MM.1S (cell line): ENCODE results near the gene AKAP9.

ENCODE experiments used
- DNase-seq: peaks from one replicate; pipeline ENCODE4 v3.0.0-alpha.2; 2015
- H2AFZ ChIP-seq: fragments of 300-600 bp; sonication (generic); 2 replicates; pipeline ENCODE4 v1.6.0; 2016; ENCODE audit warnings: antibody characterized with exemption, low read length
- H3F3A ChIP-seq: fragments of 300-600 bp; sonication (generic); 2 replicates; pipeline ENCODE4 v1.6.1; 2016; ENCODE audit warnings: mild to moderate bottlenecking, antibody characterized with exemption, low read length, moderate library complexity, mixed read lengths; ENCODE audit not compliant: insufficient read depth
- H3K27ac ChIP-seq: fragments of 300-600 bp; sonication (generic); 2 replicates; pipeline ENCODE4 v1.5.1; 2016; ENCODE audit warnings: mild to moderate bottlenecking, low read length
- H3K27me3 ChIP-seq: fragments of 300-600 bp; sonication (generic); replicated peaks from 2 replicates; pipeline ENCODE4 v1.6.0; 2016; ENCODE audit warnings: low read length; ENCODE audit not compliant: insufficient read depth
- H3K36me3 ChIP-seq: fragments of 300-600 bp; sonication (generic); replicated peaks from 2 replicates; pipeline ENCODE4 v1.6.1; 2016; ENCODE audit warnings: mild to moderate bottlenecking, low read length, mixed read lengths; ENCODE audit not compliant: insufficient read depth
- H3K4me1 ChIP-seq: fragments of 300-600 bp; sonication (generic); 2 replicates; pipeline ENCODE4 v1.6.1; 2016; ENCODE audit warnings: low read length, mixed read lengths
- H3K4me2 ChIP-seq: fragments of 300-600 bp; sonication (generic); 2 replicates; pipeline ENCODE4 v1.6.0; 2016; ENCODE audit warnings: low read depth, low read length
- H3K4me3 ChIP-seq: fragments of 300-600 bp; sonication (generic); 2 replicates; pipeline ENCODE4 v1.5.1; 2016; ENCODE audit warnings: low read length, mixed read lengths
- H3K79me2 ChIP-seq: fragments of 300-600 bp; sonication (generic); 2 replicates; pipeline ENCODE4 v1.6.1; 2016; ENCODE audit warnings: mixed run types, low read length, mixed read lengths
- H3K9ac ChIP-seq: fragments of 300-600 bp; sonication (generic); 2 replicates; pipeline ENCODE4 v1.6.1; 2016; ENCODE audit warnings: low read length, mixed read lengths
- H3K9me2 ChIP-seq: fragments of 300-600 bp; sonication (generic); replicated peaks from 2 replicates; pipeline ENCODE4 v1.6.1; 2016; ENCODE audit warnings: mild to moderate bottlenecking, low read length, mixed read lengths; ENCODE audit not compliant: insufficient read depth
- H3K9me3 ChIP-seq: fragments of 300-600 bp; sonication (generic); replicated peaks from 2 replicates; pipeline ENCODE4 v1.6.1; 2016; ENCODE audit warnings: mild to moderate bottlenecking, low read length, mixed read lengths; ENCODE audit not compliant: insufficient read depth
- H4K20me1 ChIP-seq: fragments of 300-600 bp; sonication (generic); 2 replicates; pipeline ENCODE4 v1.6.1; 2016; ENCODE audit warnings: mild to moderate bottlenecking, low read length, moderate library complexity, mixed read lengths; ENCODE audit not compliant: insufficient read depth
- EZH2 ChIP-seq: fragments of 300-600 bp; sonication (generic); optimal IDR thresholded peaks from 2 replicates; pipeline ENCODE3; 2017; ENCODE audit warnings: low read depth, mild to moderate bottlenecking, antibody characterized with exemption, low read length, mixed read lengths
- EZH2phosphoT487 ChIP-seq: fragments of 300-600 bp; sonication (generic); IDR thresholded peaks from 2 replicates; pipeline ENCODE4 v1.6.1; 2018; ENCODE audit warnings: antibody characterized with exemption, low read length
- TF ChIP-seq, protein P1 (sequence below): fragments of 300-600 bp; sonication (generic); IDR thresholded peaks from 2 replicates; pipeline ENCODE4 v1.5.1; 2016; ENCODE audit warnings: antibody characterized with exemption, low read length, mixed read lengths

AKAP9 gene

DNA sequence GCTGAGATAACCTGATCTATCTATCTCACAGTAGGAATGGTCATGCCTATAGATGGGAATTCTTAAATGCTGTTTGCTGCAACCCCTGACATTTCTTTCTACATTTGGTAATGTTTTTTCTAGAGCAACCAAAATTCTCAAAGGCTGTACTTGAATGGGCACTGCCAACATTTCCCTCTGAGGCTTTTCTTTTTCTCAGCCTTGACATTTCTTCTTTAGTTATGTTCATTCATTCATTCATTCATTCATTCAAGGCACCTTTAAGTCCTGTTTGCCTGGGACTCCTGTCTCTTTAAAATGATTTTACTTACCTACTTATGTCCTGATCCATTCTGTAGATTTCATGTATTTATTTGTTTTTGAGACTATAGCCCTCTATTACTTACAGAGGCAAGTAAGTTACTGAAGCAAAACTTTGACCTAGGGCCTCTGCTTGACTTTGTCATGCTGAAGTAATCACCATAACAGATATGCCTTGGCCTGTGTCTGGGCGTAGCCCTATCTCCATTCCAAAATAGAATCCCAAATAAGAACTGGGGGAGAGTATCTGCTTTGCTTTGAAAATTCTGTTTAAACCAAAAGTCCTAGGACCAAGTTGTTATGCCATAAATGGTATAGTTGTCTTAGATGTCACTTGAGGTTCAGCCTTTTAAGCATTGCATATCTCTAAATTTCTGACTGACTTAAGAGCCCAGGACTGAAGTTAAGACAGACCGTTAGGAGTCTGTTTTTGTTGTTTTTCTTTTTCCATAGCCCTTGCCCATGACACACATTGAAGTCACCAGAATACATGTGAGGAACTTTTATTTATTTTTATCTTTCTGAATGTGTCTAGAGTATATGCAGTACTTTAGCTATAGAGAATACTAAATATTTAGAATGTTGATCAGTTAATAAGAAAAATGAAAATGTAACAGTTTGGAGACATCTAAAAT, 59.2 kb downstream of the AKAP9 start:
- no peak overlapping the region for H2AFZ ChIP-seq
- TF ChIP-seq, protein P1, sequence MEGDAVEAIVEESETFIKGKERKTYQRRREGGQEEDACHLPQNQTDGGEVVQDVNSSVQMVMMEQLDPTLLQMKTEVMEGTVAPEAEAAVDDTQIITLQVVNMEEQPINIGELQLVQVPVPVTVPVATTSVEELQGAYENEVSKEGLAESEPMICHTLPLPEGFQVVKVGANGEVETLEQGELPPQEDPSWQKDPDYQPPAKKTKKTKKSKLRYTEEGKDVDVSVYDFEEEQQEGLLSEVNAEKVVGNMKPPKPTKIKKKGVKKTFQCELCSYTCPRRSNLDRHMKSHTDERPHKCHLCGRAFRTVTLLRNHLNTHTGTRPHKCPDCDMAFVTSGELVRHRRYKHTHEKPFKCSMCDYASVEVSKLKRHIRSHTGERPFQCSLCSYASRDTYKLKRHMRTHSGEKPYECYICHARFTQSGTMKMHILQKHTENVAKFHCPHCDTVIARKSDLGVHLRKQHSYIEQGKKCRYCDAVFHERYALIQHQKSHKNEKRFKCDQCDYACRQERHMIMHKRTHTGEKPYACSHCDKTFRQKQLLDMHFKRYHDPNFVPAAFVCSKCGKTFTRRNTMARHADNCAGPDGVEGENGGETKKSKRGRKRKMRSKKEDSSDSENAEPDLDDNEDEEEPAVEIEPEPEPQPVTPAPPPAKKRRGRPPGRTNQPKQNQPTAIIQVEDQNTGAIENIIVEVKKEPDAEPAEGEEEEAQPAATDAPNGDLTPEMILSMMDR = no peak
- TF ChIP-seq EZH2phosphoT487 (no peak), EZH2 (no peak)
- no peak overlapping the region for H3K9ac ChIP-seq
- H3K27me3 ChIP-seq = no peaks in the 10 kb centered on the region
- H3K4me2 ChIP-seq = no peak overlapping the region
- no peak for DNase-seq
- no peaks in the 10 kb centered on the region; the same call in 1 of the 2 replicates for H3K9me3 ChIP-seq
- H3K4me3 ChIP-seq = no peak overlapping the region
- H3K9me2 ChIP-seq = no peaks in the 10 kb centered on the region
- no peaks in the 10 kb centered on the region for H3K79me2 ChIP-seq
- peaks cover 9% of the 10 kb centered on the region for H3F3A ChIP-seq
- no peaks in the 10 kb centered on the region; the same call in 1 of the 2 replicates for H3K36me3 ChIP-seq
- H4K20me1 ChIP-seq = no peaks in the 10 kb centered on the region
- H3K27ac ChIP-seq = no peak overlapping the region
- peaks cover 31% of the 10 kb centered on the region for H3K4me1 ChIP-seq

DNA sequence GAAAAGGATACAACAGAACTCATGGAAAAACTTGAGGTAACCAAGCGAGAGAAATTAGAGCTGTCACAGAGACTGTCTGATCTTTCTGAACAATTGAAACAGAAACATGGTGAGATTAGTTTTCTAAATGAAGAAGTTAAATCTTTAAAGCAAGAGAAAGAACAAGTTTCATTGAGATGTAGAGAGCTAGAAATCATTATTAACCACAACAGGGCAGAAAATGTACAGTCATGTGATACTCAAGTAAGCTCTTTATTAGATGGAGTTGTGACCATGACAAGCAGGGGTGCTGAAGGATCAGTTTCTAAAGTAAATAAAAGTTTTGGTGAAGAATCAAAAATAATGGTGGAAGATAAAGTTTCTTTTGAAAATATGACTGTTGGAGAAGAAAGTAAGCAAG, 62.1 kb downstream of the AKAP9 start:
- Histone ChIP-seq H3K4me2 (0 out of 2 replicates have a peak overlapping the region, but pooled peaks have one; percentile 3), H3K9me2 (no peaks in the 10 kb centered on the region), H3K27me3 (no peaks in the 10 kb centered on the region), H3K79me2 (no peaks in the 10 kb centered on the region), H3F3A (no peaks in the 10 kb centered on the region; the same call in 1 of the 2 replicates), H3K4me3 (no peak overlapping the region), H3K36me3 (no peaks in the 10 kb centered on the region; the same call in 1 of the 2 replicates), H3K9me3 (no peaks in the 10 kb centered on the region), H3K27ac (no peak overlapping the region), H4K20me1 (no peaks in the 10 kb centered on the region), H3K4me1 (peaks cover 18% of the 10 kb centered on the region), H2AFZ (no peak overlapping the region), H3K9ac (no peak overlapping the region)
- TF ChIP-seq EZH2phosphoT487 (no peak), EZH2 (no peak)
- DNase-seq = peak; percentile 57

DNA sequence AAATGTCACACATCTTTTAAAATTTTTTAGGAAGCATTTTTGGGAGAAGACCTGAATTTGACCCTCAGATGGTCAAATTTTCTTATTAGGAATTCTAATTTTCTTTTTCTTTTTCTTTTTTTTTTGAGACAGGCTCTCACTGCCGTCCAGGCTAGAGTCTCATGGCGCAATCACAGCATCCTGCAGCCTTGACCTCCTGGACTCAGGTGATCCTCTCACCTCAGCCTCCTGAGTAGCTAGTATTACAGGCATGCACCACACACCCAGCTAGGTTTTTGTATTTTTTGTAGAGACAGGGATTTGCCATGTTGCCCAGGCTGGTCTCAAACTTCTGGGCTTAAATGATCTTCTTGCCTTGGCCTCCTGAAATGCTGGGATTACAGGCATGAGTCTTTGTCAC, 65.4 kb downstream of the AKAP9 start:
- peaks cover 18% of the 10 kb centered on the region for H3K4me1 ChIP-seq
- H3K9ac ChIP-seq = no peak overlapping the region
- H3K36me3 ChIP-seq = no peaks in the 10 kb centered on the region; the same call in 1 of the 2 replicates
- H3K4me3 ChIP-seq = no peak overlapping the region
- H2AFZ ChIP-seq = no peak overlapping the region
- no peaks in the 10 kb centered on the region for H3K9me3 ChIP-seq
- H3K9me2 ChIP-seq = no peaks in the 10 kb centered on the region
- H3K4me2 ChIP-seq = no peak overlapping the region
- TF ChIP-seq EZH2 (no peak), EZH2phosphoT487 (no peak)
- TF ChIP-seq, protein P1 = no peak
- no peaks in the 10 kb centered on the region for H3K27me3 ChIP-seq
- H3F3A ChIP-seq = no peaks in the 10 kb centered on the region; the same call in 1 of the 2 replicates
- H3K27ac ChIP-seq = no peak overlapping the region
- DNase-seq = no peak
- no peaks in the 10 kb centered on the region for H4K20me1 ChIP-seq
- no peaks in the 10 kb centered on the region for H3K79me2 ChIP-seq

DNA sequence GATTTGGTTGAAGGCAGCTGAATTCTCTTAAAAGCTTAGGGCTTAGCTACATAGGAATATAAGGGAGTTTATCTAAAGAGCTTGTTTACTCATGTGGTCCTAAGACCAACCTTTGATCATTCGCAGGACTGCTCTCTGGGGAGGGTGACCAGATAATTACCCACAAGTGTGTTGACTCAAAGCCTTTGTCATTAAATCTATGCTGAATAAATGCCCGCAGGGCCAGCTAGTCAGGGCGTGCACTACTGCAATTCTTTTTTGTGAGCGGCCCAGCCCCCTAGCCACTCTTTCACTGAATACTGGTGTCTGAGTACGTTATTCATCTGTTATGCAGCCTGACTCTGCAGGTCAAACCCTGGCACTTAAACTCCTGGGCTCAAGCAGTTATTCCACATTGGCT, 69.6 kb downstream of the AKAP9 start:
- H3K9me2 ChIP-seq = no peaks in the 10 kb centered on the region
- H3K9ac ChIP-seq = no peak overlapping the region
- H3F3A ChIP-seq = no peaks in the 10 kb centered on the region
- H3K9me3 ChIP-seq = no peaks in the 10 kb centered on the region
- no peak overlapping the region for H3K4me2 ChIP-seq
- H3K79me2 ChIP-seq = no peaks in the 10 kb centered on the region
- H3K27ac ChIP-seq = no peak overlapping the region
- no peak overlapping the region for H3K4me3 ChIP-seq
- no peak overlapping the region for H2AFZ ChIP-seq
- no peaks in the 10 kb centered on the region for H3K4me1 ChIP-seq
- no peaks in the 10 kb centered on the region for H3K27me3 ChIP-seq
- no peak for TF ChIP-seq EZH2phosphoT487
- no peak for TF ChIP-seq EZH2
- TF ChIP-seq, protein P1 = no peak
- no peak for DNase-seq
- H4K20me1 ChIP-seq = no peaks in the 10 kb centered on the region
- no peaks in the 10 kb centered on the region; the same call in 1 of the 2 replicates for H3K36me3 ChIP-seq
